Suppressor macrophage treated with lipopolysaccharide for 4 hours (primary cell): ENCODE measurements around the gene ZNF518A.
"Not testable (repeated sequence)": the region's sequence is repeated elsewhere in the genome, so short reads cannot be mapped to it uniquely, and the experiment has no call there.

ENCODE experiments used
- DNase-seq: peaks from one replicate; pipeline ENCODE4 v3.0.0-alpha.2; 2020

The ZNF518A gene

GRCh38 chr10:96133135-96133534 is 3.0 kb downstream of the ZNF518A start:
- no peak for DNase-seq

GRCh38 chr10:96136810-96137209 is 6.7 kb downstream of the ZNF518A start:
- DNase-seq: no peak

GRCh38 chr10:96137567-96137966 is 7.5 kb downstream of the ZNF518A start:
- no peak for DNase-seq

- DNase-seq: peak; percentile 71
Observed at GRCh38 chr10:96138102-96138501, 8.0 kb downstream of the ZNF518A start.

- DNase-seq: no peak
Observed at GRCh38 chr10:96152437-96152836, 22.3 kb downstream of the ZNF518A start.

- no peak for DNase-seq
Observed at GRCh38 chr10:96153070-96153469, 23.0 kb downstream of the ZNF518A start.

GRCh38 chr10:96165726-96166125 is 35.6 kb downstream of the ZNF518A start:
- no peak for DNase-seq

GRCh38 chr10:96168546-96168945 is 38.4 kb downstream of the ZNF518A start:
- DNase-seq: no peak

- no peak for DNase-seq
Observed at GRCh38 chr10:96170230-96170629, 40.1 kb downstream of the ZNF518A start.

- DNase-seq: no peak
Observed at GRCh38 chr10:96172666-96173065, 42.6 kb downstream of the ZNF518A start.

GRCh38 chr10:96176985-96177384 is 46.9 kb downstream of the ZNF518A start:
- DNase-seq: no peak

- DNase-seq: no peak
Observed at GRCh38 chr10:96188421-96188820, 58.3 kb downstream of the ZNF518A start.

- DNase-seq: no peak
Observed at GRCh38 chr10:96188916-96189315, 58.8 kb downstream of the ZNF518A start.

GRCh38 chr10:96189505-96189904 is 59.4 kb downstream of the ZNF518A start:
- DNase-seq: not testable (repeated sequence)

GRCh38 chr10:96201525-96201924 is 71.4 kb downstream of the ZNF518A start:
- no peak for DNase-seq

- no peak for DNase-seq
Observed at GRCh38 chr10:96205580-96205979, 75.5 kb downstream of the ZNF518A start.

- DNase-seq: no peak
Observed at GRCh38 chr10:96208271-96208670, 78.2 kb downstream of the ZNF518A start.

GRCh38 chr10:96208946-96209345 is 78.8 kb downstream of the ZNF518A start:
- DNase-seq: no peak

- peak; percentile 63 for DNase-seq
Observed at GRCh38 chr10:96211764-96212163, 81.7 kb downstream of the ZNF518A start.

- no peak for DNase-seq
Observed at GRCh38 chr10:96212911-96213310, 82.8 kb downstream of the ZNF518A start.
